ENCODE results near the gene NTRK2.

- no peak for TF ChIP-seq CTCF (IDR thresholded peaks at IDR 0.05; ENCODE audit: low read length)
- TF ChIP-seq EZH2 (IDR thresholded peaks at IDR 0.05; ENCODE audit: borderline replicate concordance, low read length): no peak
These were observed 326.5 kb downstream of the NTRK2 start for GRCh38 chr9:84996029-84996428.
